Kidney capillary endothelial cell (primary cell): ENCODE results near the gene SLC25A40.
"Not testable (repeated sequence)": the region's sequence is repeated elsewhere in the genome, so short reads cannot be mapped to it uniquely, and the experiment has no call there.

ENCODE experiments used
- DNase-seq: peaks from one replicate; pipeline ENCODE4 v3.0.0-alpha.2; 2018; ENCODE audit warnings: low spot score

SLC25A40 gene

DNA sequence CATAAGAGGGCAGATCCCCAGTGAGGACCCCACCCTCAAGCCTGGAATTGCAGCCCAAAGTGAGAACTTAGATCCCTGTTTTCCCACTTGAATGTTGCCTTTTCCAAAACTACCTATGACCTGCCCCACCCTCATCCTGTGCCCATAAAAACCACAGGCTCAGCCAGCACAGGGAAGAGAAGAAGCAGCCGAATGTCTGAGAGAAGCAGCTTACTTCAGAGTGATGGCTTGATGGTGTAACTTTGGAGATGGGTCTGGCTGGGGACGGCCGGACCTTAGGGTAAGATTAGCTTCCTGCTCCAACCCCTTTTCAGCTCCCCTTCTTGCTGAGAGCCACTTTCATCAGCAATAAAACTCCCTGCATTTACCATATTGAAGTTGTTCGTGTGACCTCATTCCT lies 5.7 kb downstream of the SLC25A40 start:
- DNase-seq = no peak

DNA sequence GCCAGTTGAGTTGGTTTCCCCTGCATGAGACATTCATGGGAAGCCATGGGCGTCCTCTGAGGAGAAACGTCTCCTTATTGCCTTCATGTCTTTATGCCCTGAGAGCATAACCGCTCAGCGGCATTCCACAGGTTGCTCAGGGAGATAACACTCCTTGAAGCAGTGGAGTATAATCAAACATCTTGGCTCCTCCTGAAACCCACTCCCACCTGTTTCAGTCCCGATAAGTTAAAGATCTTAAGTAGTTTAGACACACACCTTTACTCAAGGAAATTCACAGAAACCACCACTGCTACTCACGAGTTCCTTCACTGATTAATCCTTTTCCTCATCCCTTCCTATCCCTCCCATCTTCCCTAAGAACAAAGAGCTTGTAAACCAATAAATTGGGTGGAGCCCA lies 9.6 kb downstream of the SLC25A40 start:
- not testable (repeated sequence) for DNase-seq

DNA sequence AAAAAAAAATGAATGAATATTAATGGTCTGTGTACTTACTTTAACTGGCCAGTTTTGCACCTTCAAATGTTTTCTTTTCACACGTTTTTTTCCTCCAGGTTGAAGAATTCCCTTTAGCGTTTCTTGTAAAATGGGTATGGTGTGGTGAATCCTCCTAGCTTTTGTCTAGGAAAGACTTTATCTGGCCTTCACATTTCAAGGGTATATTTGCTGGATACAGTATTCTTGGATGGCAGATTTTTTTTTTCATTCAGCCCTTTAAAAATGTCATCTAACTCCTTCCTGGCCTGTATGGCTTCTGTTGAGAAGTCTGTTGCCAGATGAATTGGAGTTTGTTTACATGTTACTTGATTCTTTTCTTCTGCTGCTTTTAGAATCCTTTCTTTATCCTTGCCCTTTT lies 10.1 kb downstream of the SLC25A40 start:
- DNase-seq = no peak

DNA sequence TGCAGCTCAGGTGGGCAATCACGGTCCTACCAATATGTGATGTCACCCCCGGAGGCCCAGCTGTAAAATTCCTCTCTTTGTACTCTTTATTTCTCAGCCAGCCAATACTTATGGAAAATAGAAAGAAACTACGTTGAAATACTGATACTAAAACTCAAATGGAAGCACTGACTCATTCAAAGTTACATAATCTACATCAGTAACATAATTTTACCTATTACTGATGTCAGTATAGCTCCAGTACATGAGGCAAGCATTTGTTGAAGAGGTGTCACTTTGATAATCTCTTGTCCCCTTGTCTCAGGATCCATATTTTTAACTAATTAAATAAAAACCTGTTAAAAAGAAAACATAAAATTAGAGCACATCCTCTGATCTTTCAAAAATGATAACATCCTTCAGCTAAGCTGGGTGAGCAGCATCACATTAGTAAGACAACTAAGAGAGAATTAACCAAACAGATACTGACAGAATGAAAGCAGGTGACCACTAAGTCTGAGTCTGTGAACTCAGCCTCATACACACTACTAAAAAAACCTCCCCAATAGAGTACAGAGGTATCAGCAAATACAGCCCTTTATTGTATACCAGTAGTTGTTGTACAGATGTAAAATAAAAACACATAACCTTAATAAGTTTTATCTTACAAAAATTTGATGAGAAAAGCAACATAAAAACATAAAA lies 17.6 kb downstream of the SLC25A40 start:
- DNase-seq = no peak

DNA sequence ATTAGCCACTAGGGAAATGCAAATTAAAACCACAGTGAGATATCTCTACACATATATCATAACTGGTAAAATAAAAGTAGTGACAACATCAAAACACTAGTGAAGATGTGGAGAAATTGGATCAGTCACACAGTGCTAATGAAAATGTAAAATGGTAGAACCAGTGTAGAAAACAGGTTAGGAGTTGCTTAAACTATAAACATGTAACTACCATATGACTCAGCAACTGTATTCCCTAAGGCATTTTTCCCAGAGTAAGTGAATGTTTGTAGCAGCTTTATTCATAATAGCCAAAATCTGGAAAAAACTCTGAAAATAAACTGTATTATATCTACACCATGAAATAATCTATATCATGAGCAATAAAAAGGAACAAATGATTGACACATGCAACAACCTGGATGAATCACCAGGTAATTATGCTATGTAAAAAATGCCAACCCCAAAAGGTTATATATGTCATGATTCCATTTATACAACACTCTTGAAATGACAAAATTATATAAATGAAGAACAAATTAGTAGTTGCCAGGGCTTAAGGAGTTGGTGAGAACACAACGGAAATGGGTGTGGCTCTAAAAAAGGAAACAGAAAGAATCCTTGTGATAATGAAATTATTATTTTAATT lies 22.8 kb downstream of the SLC25A40 start:
- DNase-seq = no peak

DNA sequence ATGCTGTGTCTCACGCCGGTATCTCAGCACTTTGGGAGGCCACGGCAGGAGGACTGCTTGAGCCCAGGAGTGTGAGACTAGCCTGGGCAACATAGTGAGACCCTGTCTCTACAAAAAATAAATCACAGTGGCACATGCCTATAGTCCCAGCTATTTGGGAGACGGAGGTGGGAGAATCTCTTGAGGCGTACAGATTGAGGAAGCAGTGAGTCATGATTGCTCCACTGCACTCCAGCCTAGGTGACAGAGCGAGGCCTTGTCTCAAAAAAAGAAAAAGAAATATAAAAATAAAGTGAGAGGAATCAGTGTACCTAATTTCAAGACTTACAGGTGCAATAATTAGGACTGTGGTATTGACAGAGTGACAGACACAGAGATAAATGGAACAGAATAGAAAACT lies 23.9 kb downstream of the SLC25A40 start:
- no peak for DNase-seq

DNA sequence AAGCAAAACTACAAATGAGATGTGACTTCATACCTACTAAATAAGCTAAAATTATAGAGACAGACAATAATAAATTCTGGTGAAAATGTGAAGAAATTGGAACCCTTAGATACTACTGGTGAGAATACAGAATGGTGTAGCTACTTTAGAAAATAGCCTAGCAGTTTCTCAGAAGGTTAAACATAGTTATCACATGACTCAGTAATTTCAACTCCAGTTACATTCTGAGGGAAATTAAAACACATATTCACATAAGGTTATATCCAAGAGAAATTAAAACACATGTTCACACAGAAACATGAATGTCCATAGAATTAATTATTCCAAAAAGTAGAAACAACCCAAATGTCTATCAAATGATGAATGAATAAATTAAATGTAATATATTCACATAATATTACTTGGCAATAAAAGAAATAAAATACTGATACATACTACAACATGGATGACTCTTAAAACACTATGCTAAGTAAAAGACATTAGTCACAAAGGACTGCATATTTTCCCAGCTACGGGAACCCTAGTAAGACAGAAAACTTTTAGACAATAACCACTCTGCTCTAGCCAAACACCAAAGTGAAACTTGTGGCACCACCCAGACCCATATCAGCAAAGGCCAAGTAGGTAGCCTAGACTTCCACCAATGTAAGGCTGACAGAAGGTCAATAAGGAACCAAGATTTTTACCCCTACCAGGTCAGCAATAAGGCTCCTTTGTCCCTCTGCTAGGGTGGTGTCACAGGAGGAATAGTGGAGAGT lies 25.1 kb downstream of the SLC25A40 start:
- DNase-seq = no peak

DNA sequence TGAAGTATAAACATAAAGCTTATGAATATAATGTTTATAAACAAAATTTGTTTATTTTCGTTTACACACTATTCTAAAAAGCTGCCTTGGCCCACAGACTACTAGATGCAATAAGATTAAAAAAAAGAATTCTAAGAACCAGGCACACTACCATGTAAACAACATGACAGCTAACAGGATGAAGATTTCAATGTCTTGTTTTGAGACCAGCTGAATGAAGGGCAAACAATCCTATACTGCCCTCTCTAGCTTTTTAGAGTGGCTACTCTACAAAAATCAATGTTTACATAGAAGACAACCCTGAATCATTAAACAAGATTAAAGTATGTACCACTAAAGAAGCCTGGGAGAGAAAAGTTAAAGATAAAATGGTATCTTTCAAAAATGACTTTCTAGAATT lies 38.6 kb downstream of the SLC25A40 start:
- DNase-seq = no peak

DNA sequence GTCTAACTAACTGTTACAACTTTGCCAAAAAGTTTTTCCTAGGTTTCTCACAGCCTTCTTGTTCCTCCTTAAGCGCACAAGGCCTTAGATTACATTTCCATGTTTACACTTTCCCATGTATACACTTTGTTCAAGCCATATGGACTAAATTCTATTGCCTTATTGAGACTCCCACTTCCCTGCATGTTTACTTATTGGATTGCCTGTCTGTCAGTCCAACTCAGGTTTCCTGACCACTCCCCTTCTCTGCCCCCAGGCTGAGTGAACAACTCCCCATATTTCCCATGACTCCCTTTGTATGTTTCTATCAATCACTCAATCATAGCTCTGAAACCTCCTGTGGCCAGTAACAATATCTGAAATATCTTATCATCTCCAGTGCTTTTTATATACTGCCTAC lies 43.0 kb downstream of the SLC25A40 start:
- no peak for DNase-seq

DNA sequence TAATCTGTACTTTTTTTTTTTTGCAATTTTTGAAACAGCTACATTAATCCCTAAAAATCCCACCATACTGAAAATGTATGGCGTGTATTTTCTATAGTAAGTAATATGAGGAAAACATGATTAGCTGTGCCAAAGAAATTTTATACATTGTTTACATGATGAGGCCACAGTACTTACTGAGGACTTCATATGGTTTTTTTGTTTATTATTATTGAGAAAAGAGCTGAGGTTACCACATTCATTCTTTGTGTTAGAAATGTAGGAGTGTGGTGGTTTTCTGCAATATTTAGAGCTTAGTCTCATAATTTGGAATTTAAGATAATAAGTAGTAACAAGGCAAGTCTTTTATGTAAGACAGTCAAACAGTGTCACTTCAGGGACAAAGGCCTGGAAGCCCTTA lies 45.1 kb downstream of the SLC25A40 start:
- no peak for DNase-seq

DNA sequence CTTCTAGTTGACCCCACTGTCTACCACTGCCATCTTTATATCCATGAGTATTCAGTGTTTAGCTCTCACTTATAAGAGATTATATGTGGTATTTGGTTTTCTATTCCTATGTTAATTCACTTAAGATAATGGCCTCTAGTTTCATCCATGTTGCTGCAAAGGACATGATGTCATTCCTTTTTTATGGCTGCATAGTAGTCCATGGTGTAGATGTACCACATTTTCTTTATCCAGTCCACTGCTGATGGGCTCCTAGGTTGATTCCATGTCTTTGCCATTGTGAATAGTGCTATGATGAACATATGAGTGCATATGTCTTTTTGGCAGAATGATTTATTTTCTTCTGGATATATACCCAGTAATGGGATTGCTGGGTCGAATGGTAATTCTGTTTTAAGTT lies 47.8 kb downstream of the SLC25A40 start:
- not testable (repeated sequence) for DNase-seq

DNA sequence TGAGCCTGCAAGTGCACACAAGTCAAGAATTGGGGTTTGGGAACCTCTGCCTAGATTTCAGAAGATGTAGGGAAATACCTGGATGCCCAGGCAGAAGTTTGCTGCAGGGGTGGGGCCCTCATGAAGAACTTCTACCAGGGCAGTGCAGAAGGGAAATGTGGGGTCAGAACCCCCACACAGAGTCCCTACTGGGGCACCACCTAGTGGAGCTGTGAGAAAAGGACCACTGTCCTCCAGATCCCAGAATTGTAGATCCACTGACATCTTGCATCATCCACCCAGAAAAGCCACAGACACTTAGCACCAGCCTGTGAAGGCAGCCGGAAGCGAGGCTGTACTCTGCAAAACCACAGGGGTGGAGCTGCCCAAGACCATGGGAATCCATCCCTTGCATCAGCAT lies 50.8 kb downstream of the SLC25A40 start:
- DNase-seq = not testable (repeated sequence)

DNA sequence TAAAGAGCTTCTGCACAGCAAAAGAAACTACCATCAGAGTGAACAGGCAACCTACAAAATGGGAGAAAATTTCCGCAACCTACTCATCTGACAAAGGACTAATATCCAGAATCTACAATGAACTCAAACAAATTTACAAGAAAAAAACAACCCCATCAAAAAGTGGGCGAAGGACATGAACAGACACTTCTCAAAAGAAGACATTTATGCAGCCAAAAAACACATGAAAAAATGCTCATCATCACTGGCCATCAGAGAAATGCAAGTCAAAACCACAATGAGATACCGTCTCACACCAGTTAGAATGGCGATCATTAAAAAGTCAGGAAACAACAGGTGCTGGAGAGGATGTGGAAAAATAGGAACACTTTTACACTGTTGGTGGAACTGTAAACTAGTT lies 54.1 kb downstream of the SLC25A40 start:
- DNase-seq = not testable (repeated sequence)

DNA sequence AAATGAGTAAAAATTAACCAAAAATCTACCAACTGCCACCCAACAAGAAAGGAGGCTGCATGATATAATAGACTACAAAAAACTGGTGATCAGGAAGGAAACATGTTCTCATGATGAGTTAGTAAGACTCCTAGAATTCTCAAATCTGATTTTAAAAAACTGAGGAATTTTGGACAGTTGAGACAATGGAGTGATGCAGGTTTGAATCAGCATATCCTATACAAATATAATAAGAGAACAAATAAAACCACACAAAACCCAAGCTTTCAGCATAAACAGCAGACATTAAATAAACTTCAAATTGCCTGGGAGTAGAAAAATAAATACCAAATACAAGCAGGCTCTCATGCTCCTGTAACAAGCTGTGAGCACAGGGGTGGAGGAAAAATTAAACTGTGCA lies 57.8 kb downstream of the SLC25A40 start:
- DNase-seq = peak; percentile 74

DNA sequence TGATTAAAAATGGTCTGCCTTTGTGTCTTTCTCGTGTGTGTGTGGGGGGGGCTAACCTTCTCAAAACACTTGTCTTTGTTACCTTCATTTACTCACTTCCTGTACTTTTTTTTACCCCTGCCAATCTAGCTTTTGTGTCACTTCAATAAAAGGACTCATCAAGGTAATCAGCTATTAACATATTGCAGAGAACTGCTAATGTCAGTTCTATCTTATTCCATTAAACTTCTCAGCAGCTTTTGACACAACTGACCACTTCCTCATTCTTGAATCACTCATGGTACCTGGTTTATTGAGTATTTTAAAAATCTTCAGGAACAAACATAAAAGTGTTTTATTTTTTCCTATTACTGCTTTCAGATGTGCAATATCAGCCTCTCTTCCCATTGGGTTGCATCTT lies 59.8 kb downstream of the SLC25A40 start:
- DNase-seq = no peak

DNA sequence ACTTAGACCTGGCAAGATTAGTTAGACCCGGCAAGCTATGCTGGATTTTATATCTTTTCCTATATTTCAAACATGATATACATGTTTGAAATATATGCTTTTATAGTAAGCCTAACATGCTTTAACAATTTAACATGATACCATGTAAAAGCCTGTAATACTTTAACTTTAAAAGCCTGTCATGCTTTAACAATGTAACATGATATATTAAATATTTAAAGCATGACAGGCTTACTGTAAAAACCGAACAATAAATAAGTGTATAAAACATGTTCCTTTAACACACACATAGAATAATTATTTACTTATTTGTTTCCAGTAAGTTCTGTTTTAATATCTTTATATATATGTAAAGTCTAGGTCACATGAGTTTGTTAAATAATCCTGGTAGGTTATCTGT lies 65.4 kb downstream of the SLC25A40 start:
- no peak for DNase-seq

DNA sequence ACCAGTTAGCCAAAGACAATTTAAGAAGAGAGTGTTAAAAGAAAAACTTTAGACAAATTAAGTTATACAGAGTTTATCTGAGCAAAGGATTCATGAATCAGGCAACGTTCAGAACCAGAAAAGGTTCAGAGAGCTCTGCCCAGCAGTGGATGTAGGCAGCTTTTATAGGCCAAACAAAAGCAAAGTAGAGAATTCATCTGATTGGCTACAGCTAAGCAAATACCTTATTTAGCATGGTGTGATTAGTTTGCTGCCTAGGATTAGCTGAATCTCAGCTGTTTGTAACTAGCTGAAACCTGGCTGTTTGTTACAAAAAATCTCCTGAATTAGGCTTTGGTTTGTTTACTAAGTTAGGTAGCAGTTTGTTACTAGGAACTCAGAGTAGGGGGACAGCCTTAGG lies 66.0 kb downstream of the SLC25A40 start:
- no peak for DNase-seq

DNA sequence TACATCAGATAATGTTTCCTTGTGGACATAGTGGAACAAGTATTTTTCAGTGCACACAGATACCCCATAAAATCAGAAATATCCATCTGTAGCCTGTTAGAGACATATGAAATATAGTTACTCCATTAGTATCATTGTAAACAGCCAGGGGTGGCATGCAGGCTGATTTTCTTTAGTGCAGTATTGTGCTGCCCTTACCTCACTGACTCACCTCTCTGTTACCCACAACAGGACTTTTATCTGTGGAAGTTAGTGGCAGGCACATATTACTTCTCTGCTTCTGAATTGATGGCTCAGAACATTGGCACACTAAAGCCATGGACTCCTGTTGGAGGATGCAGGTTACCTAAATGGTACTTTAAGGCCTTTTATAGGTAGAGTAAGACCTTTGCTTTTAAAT lies 70.0 kb downstream of the SLC25A40 start:
- no peak for DNase-seq

DNA sequence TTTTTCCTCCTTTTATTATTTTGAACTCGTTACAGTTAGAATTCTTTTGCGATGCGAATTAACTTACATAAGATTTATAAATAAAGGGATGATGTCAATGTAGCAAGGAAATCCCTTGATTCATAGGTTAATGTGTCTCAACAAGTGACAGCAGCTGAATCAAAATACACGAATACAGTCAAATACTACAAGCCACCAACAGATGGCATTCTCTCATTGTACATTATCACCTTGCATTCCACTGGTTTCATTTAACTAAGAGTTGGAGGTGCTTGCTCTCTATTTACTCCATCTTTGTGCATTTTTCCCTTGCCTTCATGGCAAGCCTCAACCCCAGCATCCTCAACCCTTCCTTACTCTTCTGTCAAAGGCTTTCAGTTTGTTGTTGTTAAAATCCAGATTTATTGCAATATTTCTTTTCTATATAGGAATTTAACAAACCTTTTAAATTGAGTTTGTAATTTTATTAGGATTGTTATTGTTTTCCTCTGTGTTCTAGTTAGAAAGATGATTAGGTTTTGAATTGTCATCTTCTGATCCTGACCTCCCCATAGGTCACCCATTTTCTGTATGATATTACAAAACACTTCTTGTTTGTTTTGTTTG lies 78.3 kb downstream of the SLC25A40 start:
- peak; percentile 60 for DNase-seq

DNA sequence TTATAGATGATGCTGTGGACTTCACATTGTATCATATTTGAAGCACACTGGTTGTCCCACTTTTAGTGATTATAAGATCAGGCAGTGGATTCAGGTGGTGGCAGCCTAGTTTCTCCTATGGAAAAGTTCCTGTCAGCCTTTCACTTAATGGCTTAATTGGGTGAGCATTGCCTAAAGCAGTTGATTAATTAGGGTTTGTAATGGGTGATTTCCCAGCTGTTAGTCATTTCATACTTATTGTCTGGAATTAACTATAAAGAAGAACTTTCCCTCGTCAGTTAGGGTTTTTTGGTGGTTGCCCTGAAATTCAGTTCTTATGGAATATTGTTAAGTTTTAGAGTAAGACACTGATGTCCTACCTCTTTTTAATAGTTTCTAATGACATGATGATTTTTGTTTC lies 78.8 kb downstream of the SLC25A40 start:
- no peak for DNase-seq

DNA sequence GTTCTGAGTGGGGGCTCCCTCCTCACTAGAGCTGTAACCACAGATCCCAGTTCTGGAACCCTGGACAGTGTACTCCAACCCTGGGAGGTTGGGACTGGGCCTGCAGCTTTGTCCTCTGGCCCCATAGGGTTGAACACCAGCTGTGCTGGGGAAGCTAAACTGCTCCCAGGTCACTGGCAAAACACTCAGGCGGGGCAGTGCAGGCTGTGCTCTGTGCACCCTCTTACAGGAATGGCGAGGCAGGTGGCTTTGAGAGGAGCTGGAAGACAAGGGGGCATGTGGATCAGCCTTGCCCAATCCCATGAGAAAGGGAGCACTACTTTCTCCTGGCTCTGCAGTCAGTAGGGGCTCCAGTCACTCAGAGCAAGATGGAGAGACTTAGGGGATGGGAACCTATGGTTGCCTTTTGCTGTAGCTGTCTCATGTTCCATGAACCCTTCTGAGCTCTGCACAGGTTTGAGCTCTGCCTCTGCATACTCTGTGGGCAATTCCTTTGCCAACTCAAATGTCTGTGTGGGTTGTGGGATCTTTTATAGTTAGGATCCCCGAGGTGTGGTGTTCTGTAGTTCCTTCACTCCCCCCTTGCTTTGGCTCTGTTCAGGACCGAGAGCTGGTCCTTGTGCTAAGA lies 90.7 kb downstream of the SLC25A40 start:
- no peak for DNase-seq

DNA sequence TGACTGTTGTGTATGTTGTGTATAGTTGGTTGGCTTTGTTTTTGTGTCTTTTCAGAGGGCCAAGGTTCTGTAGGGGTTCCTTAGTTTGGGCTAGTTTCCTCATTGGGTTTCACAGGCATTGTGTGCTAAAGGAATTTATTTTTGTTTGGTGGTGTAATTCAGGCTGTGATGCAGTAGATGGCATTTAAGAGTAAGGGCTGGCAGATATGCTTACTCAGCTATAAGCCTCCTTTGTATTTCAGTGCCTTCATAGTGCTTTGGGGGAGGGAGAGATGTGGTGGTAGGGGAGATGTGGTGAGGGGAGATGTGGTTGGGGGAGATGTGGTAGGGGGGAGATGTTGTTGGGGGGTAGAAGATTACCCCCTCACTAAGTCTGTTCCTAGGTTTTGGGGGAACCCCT lies 91.7 kb downstream of the SLC25A40 start:
- no peak for DNase-seq
